Measurements from ENCODE around the gene TMEM131. TPM values are rescaled to one million over a fixed set of nuclear protein-coding genes. Genes with fewer than 3 reads are reported as not detected.
"Not testable (repeated sequence)": the region's sequence is repeated elsewhere in the genome, so short reads cannot be mapped to it uniquely, and the experiment has no call there.

The TMEM131 gene
- total RNA-seq, 6 experiments from 2014 or later = 39.2 to 49.5 (median 45.1) TPM

DNA sequence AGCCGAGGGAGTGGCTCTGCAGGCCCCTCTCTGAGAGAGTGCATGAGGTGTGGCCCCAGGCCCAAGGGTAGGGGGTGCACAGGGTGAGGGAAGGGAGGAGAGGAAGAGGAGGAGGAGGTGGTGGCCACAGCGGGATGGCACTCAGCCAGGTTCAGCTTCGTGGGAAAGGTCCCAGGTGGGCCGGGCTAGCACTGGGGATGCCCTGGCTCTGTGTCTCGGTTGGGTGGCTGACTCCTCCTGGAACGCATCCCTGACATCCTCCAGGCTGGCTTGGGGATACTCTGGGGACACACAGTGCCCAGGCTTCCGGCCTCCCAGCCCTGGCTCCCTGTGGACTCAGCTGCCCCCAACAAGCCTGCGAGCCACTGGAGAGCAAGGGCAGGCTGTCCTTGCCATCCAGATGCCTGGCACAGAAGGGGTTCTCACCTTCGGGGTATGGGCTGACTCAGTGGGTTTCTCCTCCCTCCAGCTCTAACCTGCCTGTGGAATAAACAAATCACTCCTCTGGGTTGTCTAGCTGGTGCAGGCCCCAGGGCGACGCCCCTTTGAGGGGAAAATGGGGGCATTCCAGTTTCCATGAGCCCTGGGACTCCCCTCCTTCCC, 283.0 kb downstream of the TMEM131 start:
- peaks cover 25% of the 10 kb centered on the region for H3K27me3 Mint-ChIP-seq (ENCODE audit: insufficient read depth)
- TF ChIP-seq CTCF (IDR thresholded peaks at IDR 0.05) = no peak
- H3K4me3 Mint-ChIP-seq = no peak overlapping the region
- H3K9me3 Mint-ChIP-seq = no peaks in the 10 kb centered on the region
- H3K36me3 Mint-ChIP-seq (ENCODE audit: low read depth) = no peaks in the 10 kb centered on the region
- H3K27ac Mint-ChIP-seq = no peak overlapping the region
- no peak for DNase-seq
- H3K4me1 Mint-ChIP-seq (ENCODE audit: low read depth) = peaks cover 16% of the 10 kb centered on the region

- not testable (repeated sequence) for H3K9me3 Mint-ChIP-seq; H3K36me3 Mint-ChIP-seq (ENCODE audit: low read depth); H3K4me3 Mint-ChIP-seq; H3K27ac Mint-ChIP-seq; DNase-seq
- Mint-ChIP-seq H3K4me1 (ENCODE audit: low read depth) (peaks cover 16% of the 10 kb centered on the region), H3K27me3 (ENCODE audit: insufficient read depth) (peaks cover 22% of the 10 kb centered on the region)
Measured at GRCh38 chr2:97712175-97712574, 283.6 kb downstream of the TMEM131 start.

GRCh38 chr2:97711394-97711711, 284.4 kb downstream of the TMEM131 start:
- no peak for TF ChIP-seq CTCF (IDR thresholded peaks at IDR 0.05)
- peaks cover 16% of the 10 kb centered on the region for H3K4me1 Mint-ChIP-seq (ENCODE audit: low read depth)
- no peak for DNase-seq
- no peak overlapping the region for H3K4me3 Mint-ChIP-seq
- no peak overlapping the region for H3K27ac Mint-ChIP-seq
- no peaks in the 10 kb centered on the region for H3K9me3 Mint-ChIP-seq
- H3K27me3 Mint-ChIP-seq (ENCODE audit: insufficient read depth) = peaks cover 16% of the 10 kb centered on the region
- H3K36me3 Mint-ChIP-seq (ENCODE audit: low read depth) = no peaks in the 10 kb centered on the region

GRCh38 chr2:97708608-97709007, 287.1 kb downstream of the TMEM131 start:
- H3K27ac Mint-ChIP-seq = no peak overlapping the region
- no peak for DNase-seq
- no peak overlapping the region for H3K4me3 Mint-ChIP-seq
- no peaks in the 10 kb centered on the region for H3K9me3 Mint-ChIP-seq
- no peaks in the 10 kb centered on the region for H3K36me3 Mint-ChIP-seq (ENCODE audit: low read depth)
- peaks cover 17% of the 10 kb centered on the region for H3K27me3 Mint-ChIP-seq (ENCODE audit: insufficient read depth)
- TF ChIP-seq CTCF (IDR thresholded peaks at IDR 0.05) = no peak
- peaks cover 16% of the 10 kb centered on the region for H3K4me1 Mint-ChIP-seq (ENCODE audit: low read depth)

GRCh38 chr2:97708048-97708380, 287.7 kb downstream of the TMEM131 start:
- peaks cover 20% of the 10 kb centered on the region for H3K27me3 Mint-ChIP-seq (ENCODE audit: insufficient read depth)
- no peak for TF ChIP-seq CTCF (IDR thresholded peaks at IDR 0.05)
- no peak overlapping the region for H3K4me3 Mint-ChIP-seq
- no peaks in the 10 kb centered on the region for H3K9me3 Mint-ChIP-seq
- no peaks in the 10 kb centered on the region for H3K36me3 Mint-ChIP-seq (ENCODE audit: low read depth)
- no peak for DNase-seq
- H3K27ac Mint-ChIP-seq = no peak overlapping the region
- peaks cover 16% of the 10 kb centered on the region for H3K4me1 Mint-ChIP-seq (ENCODE audit: low read depth)

DNA sequence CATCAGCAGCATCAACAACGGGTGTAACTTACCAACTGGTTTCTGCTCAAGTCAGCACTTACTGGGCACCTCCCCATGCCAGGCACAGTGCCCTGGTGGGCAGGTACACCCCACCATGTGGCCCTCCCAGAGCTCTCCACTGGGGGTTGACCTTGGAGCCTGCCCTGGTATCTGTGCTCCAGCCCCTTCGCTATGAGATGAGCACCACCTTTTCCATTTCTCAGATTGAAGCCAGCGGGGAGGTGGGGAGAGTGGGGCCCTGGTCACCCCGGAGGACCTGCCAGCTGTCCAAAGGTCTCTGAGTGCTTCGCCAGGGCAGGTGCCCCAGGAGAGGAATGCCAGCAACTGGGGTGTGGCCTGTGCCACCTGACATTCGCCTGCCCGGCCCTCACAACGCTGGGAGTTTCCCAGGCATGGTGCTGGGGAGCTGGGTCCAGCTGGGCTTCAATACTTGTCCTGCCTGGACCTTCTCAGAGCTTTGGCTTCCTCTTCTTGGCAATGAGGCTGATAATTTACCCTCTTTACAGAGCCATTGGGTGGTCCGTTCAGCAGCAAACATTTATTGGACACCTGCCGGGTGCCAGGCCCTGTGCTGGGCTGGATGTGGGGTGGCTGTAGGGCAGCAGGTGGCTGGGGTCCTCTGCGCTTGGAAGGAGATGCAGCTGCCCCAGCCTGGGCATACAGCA, 288.2 kb downstream of the TMEM131 start:
- TF ChIP-seq CTCF (IDR thresholded peaks at IDR 0.05) = no peak
- DNase-seq = no peak
- peaks cover 26% of the 10 kb centered on the region for H3K27me3 Mint-ChIP-seq (ENCODE audit: insufficient read depth)
- peaks cover 16% of the 10 kb centered on the region for H3K4me1 Mint-ChIP-seq (ENCODE audit: low read depth)
- H3K9me3 Mint-ChIP-seq = no peaks in the 10 kb centered on the region
- no peak overlapping the region for H3K4me3 Mint-ChIP-seq
- H3K36me3 Mint-ChIP-seq (ENCODE audit: low read depth) = no peaks in the 10 kb centered on the region
- H3K27ac Mint-ChIP-seq = no peak overlapping the region
